ENCODE data around the gene PELI3.

DNA sequence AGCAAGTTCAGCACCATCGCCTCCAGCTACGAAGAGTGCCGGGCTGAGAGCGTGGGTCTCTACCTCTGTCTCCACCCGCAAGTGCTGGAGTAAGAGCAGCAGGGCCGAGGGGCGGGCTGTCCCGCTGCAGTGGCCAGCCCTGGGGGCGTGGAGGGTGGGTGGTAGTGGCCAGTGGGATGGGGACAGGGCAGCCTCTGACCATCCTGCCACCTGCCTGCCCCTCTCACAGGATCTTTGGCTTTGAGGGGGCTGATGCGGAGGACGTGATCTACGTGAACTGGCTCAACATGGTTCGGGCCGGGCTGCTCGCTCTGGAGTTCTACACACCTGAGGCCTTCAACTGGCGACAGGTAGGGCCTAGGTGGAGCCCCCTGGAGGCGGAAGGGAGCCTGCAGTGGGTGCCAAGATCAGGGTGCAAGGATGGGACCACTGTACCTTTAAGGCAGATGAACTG lies 28.7 kb downstream of the PELI3 start:
- no peak for TF ChIP-seq EZH2 (IDR thresholded peaks at IDR 0.05; ENCODE audit: borderline replicate concordance, low read length)
- TF ChIP-seq, protein P1, sequence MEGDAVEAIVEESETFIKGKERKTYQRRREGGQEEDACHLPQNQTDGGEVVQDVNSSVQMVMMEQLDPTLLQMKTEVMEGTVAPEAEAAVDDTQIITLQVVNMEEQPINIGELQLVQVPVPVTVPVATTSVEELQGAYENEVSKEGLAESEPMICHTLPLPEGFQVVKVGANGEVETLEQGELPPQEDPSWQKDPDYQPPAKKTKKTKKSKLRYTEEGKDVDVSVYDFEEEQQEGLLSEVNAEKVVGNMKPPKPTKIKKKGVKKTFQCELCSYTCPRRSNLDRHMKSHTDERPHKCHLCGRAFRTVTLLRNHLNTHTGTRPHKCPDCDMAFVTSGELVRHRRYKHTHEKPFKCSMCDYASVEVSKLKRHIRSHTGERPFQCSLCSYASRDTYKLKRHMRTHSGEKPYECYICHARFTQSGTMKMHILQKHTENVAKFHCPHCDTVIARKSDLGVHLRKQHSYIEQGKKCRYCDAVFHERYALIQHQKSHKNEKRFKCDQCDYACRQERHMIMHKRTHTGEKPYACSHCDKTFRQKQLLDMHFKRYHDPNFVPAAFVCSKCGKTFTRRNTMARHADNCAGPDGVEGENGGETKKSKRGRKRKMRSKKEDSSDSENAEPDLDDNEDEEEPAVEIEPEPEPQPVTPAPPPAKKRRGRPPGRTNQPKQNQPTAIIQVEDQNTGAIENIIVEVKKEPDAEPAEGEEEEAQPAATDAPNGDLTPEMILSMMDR (conservative IDR thresholded peaks at IDR 0.05 in 1 of 2, IDR thresholded peaks at IDR 0.05 in 1 of 2; ENCODE audit: extremely low read depth in 1 of 2, insufficient read depth in 1 of 2, low read depth in 1 of 2, low read length in 2 of 2) = peak; percentile 28 to 40
